Measurements from ENCODE around the gene MAGI1.
"Not testable (repeated sequence)": the region's sequence is repeated elsewhere in the genome, so short reads cannot be mapped to it uniquely, and the experiment has no call there.

MAGI1 gene

GRCh38 chr3:66038384-66038725 lies 363 bp downstream of the MAGI1 start:
- no peak for DNase-seq

- DNase-seq, result no peak
These were observed 740 bp downstream of the MAGI1 start for GRCh38 chr3:66037986-66038369.

GRCh38 chr3:66037330-66037985 lies 1.3 kb downstream of the MAGI1 start:
- DNase-seq, result no peak

GRCh38 chr3:66036586-66037148 lies 2.1 kb downstream of the MAGI1 start:
- no peak for DNase-seq

GRCh38 chr3:66035763-66036477 lies 2.8 kb downstream of the MAGI1 start:
- DNase-seq, result no peak

- no peak for DNase-seq
These were observed 5.2 kb downstream of the MAGI1 start for GRCh38 chr3:66033241-66034138.

- DNase-seq, result no peak
These were observed 7.5 kb downstream of the MAGI1 start for GRCh38 chr3:66031102-66031698.

GRCh38 chr3:66029443-66029842 lies 9.3 kb downstream of the MAGI1 start:
- DNase-seq, result no peak

GRCh38 chr3:66029014-66029413 lies 9.7 kb downstream of the MAGI1 start:
- no peak for DNase-seq

- DNase-seq, result no peak
These were observed 10.3 kb downstream of the MAGI1 start for GRCh38 chr3:66028457-66028856.

GRCh38 chr3:66027099-66027498 lies 11.6 kb downstream of the MAGI1 start:
- DNase-seq, result not testable (repeated sequence)

GRCh38 chr3:66023738-66024385 lies 14.9 kb downstream of the MAGI1 start:
- no peak for DNase-seq

GRCh38 chr3:66023229-66023628 lies 15.5 kb downstream of the MAGI1 start:
- DNase-seq, result no peak

- DNase-seq, result no peak
These were observed 17.0 kb downstream of the MAGI1 start for GRCh38 chr3:66021731-66022131.

GRCh38 chr3:66019896-66020295 lies 18.8 kb downstream of the MAGI1 start:
- no peak for DNase-seq

- no peak for DNase-seq
These were observed 20.4 kb downstream of the MAGI1 start for GRCh38 chr3:66018057-66019033.

GRCh38 chr3:66017591-66017990 lies 21.1 kb downstream of the MAGI1 start:
- no peak for DNase-seq

GRCh38 chr3:66017084-66017483 lies 21.6 kb downstream of the MAGI1 start:
- DNase-seq, result no peak

GRCh38 chr3:66015841-66016240 lies 22.9 kb downstream of the MAGI1 start:
- no peak for DNase-seq

- no peak for DNase-seq
These were observed 24.1 kb downstream of the MAGI1 start for GRCh38 chr3:66014651-66015050.

GRCh38 chr3:66014056-66014455 lies 24.7 kb downstream of the MAGI1 start:
- no peak for DNase-seq

All from stimulated activated CD4-positive, alpha-beta T cell treated with anti-CD3 and anti-CD28 coated beads, Interleukin-4, amount 100 ng/mL, for 1 hour (primary cell).